GM19455 (cell line): Measurements from ENCODE around the gene LGALS7B.
"Not testable (repeated sequence)": the region's sequence is repeated elsewhere in the genome, so short reads cannot be mapped to it uniquely, and the experiment has no call there.

ENCODE experiments used
- ATAC-seq: cut with Tn5 transposase; IDR thresholded peaks from one replicate; pipeline ENCODE4 v1.9.1; 2021; ENCODE audit not compliant: unreplicated experiment

The LGALS7B gene

DNA sequence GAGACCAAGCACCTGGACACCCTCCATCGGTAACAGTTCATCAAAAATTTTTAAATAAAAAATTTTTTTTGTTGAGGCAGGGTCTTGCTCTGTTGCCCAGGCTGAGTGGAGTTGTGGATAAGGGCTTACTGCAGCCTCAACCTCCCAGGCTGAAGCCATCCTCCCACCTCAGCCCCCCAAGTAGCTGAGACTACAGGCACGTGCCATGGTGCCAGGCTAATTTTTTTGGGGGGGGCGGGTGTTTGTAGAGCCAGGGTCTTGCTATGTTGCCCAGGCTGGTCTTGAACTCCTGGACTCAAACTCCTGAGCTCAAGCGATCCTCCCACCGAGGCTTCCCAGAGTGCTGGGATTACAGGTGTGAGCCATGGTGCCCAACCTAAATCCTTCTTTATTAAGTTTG is 4.7 kb downstream of the LGALS7B start:
- no peak for ATAC-seq

DNA sequence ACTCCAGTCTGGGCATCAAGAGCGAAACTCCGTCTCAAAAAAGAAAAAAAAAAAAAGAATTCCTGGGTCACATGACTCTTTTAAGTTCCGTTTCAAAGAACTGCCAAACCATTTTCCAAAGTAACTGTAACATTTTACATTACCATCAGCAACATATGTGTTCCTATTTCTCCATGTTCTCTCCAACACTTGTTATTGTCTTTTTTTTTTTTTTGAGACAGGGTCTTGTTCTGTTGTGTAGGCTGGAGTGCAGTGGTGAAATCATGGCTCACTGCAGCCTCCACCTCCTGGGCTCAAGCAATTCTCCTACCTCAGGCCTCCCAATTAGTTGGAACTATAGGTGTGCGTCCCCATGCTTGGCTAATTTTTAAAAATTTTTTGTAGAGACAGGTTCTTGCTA is 6.5 kb downstream of the LGALS7B start:
- no peak for ATAC-seq

DNA sequence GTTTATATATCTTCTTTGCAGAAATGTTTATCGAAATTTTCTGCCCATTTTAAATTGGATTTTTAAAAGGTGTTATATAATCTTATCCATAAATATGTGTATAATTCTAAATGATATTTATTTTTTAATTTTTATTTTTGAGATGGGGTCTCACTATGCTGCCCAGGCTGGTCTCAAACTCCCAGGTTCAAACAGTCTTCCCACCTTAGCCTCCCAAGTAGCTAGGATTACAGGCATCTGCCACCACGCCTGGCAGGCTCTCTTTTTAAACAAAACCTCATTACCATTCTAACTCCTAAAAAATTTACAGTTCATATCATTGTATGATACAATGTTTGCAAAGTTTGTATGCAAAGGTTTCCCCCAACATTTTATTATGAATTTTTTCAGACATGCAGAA is 7.2 kb downstream of the LGALS7B start:
- ATAC-seq: no peak

DNA sequence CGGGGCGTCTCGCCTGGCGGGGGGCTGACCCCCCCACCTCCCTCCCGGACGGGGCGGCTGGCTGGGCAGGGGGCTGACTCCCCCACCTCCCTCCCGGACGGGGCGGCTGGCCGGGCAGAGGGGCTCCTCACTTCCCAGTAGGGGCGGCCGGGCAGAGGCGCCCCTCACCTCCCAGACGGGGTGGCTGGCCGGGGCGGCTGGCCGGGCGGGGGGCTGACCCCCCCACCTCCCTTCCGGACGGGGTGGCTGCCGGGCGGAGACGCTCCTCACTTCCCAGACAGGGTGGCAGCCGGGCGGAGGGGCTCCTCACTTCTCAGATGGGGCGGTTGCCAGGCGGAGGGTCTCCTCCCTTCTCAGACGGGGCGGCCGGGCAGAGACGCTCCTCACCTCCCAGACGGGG is 8.8 kb downstream of the LGALS7B start:
- not testable (repeated sequence) for ATAC-seq

DNA sequence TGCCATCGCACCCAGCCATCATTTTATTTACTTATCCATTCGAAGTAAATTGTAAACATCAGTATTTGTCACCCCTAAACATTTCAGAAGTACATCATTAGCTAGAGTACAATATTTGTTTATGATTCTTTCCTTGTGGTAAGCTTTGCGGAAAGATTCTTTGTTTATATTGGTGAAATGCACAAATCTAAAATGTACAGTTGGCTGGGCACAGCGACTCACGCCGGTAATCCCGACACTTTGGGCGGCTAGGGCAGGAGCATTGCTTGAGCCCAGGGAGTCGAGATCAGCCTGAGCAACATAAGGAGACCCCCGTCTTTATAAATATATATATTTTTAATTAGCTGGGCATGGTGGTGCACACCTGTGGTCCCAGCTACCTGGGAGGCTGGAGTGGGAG is 10.1 kb downstream of the LGALS7B start:
- ATAC-seq: no peak

DNA sequence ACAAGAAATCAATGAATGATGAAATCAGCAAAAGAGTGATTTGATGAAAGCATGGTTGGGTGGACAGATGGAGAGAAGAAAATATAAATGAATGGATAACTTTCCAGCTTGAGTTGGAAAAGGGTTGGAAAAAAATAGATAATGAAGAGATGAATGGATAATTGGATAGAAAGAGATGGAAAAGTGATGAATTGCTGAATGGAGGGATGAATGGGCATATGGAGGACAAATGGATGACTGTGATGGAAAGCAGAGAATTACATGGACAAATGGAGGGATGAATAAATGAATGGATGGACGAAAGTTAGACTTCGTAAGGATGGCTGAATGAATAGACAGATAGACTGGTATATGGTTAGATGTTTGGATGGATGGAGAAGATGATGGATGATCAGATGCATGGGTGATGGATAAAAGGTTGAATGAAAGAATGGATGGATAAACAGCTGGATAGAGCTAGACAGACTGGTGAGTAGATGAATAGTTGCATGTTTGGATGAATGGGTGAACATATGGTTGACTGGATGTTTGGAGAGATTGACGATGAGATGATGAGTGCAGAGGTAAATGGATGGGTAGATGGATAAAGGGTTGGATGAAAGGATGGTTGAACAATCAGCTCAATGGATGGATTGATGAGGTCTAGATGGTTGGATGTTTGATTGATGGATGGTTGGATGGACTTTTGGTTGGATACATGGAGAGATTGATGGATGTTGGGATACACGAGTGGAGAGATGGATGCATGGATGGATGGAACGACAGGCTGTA is 11.8 kb downstream of the LGALS7B start:
- no peak for ATAC-seq

DNA sequence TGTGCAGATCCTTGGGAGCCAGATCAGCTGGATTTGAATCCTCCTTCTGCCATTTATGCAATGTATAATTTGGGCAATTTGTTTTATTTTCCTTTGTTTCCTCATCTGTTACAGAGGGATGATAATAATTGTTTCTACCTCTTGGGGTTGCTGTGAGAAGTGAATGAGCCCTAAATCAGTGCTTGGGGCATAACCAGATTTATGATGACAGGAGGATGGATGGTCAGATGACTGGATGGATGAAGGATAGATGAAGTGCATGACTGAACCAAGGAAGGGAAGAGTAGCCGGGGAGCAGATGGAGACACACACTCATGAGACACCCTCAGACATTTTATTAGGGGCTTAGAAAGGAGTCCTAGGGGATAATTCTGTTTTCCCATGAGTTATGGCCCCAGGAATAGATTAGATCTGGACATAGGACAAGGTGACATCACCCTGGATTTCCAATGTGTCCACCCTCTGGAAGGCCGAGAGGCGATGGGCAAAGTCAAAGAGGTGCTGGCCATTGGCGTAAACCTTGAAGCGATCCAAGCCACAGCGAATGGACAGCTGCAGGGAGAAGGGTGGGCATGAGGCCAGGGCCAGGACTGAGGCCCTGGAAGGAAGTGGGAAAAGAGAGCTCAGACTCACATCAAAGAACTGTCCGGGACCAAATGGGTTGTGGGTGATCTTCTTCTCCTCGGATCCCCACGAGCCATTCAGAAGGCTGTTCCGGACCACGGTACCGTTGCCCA is 12.5 kb downstream of the LGALS7B start:
- no peak for ATAC-seq

DNA sequence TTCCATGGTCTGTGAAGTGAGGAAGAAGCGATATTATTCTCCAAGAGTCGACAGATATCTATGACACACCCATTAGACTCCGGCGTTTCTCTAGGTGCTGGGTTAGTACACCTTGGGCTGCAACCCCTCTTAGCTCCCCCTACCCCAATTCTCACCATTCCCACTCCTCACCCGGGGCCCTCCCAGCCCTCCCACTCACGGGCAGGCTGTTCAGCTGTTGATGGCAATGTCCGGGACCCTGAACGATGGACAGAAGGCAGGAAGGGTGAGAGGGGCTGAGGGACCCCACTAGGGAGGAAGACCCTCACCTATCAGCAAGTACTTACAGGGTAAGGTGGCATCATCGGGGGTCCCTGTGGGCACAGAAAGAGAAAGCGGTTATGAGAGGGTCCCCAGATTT is 14.5 kb downstream of the LGALS7B start:
- no peak for ATAC-seq

DNA sequence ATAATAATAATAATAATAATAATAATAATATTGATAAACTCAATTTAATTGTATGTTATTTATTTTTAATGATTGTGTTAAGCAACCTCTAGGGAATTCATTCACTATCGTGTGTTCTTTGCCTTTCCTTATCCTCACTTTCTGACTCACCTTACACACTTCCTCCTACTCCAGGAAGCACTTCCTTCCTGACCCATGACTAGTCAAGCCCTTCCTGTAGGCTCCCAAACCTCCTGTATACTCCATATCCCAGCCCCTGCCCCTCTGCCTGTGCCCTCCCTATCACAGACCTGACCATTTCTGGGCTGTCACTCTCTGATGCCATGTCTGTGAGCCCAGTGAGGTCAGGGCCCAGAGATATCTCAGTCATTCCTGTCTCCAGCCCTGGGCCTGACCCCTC is 16.2 kb downstream of the LGALS7B start:
- no peak for ATAC-seq

DNA sequence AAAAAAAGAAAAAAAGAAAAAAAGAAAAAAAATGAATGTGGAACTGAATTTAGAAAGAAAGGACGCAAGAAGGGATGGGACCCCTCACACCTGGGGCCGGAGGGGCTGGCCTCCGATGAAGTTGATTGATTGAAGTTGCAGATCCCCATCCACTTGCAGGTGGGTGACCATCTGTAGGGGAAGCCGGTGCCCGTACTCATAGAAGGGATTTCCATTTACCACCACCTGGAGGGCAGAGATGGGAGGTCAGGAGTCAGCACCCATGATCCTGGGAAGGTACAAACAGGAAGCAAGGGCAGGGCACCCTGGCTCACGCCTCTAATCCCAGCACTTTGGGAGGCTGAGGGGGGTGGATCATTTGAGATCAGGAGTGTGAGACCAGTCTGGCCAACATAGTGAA is 17.4 kb downstream of the LGALS7B start:
- ATAC-seq: no peak

DNA sequence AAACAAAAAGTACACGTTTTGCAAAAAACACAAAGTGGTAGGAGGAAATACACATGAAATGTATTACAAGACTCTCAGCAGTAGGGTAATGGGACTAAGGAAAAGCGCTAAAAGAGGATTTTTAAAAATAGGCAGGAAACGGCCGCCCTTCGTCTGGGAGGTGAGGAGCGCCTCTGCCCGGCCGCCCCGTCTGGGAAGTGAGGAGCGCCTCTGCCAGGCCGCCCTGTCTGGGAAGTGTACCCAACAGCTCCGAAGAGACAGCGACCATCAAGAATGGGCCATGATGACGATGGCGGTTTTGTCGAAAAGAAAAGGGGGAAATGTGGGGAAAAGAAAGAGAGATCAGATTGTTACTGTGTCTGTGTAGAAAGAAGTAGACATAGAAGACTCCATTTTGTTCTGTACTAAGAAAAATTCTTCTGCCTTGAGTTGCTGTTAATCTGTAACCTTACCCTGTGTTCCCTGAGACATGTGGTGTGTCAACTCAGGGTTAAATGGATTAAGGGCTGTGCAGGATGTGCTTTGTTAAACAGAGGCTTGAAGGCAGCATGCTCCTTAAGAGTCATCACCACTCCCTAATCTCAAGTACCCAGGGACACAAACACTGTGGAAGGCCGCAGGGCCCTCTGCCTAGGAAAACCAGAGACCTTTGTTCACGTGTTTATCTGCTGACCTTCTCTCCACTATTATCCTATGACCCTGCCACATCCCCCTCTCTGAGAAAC is 18.5 kb downstream of the LGALS7B start:
- ATAC-seq: not testable (repeated sequence)

DNA sequence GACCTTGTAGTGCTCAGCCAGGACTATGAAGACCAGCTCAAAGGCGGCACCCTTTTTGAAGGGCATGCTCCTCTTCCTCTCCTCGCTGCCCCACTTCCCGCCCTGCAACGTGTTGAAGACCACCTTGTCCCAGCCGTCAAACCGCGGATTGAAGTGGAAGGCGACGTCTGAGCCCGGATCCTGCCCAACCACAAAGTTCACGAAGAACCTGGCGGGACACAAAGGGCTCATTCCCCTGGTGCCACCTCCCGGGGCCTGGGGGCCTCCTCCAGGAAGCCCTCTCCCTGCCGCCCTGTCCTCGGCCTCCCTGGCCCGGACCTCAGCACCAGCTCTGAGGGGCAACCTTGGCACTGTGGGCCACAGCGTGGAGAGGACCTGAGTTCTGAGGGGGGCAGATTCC is 19.7 kb downstream of the LGALS7B start:
- ATAC-seq: no peak

DNA sequence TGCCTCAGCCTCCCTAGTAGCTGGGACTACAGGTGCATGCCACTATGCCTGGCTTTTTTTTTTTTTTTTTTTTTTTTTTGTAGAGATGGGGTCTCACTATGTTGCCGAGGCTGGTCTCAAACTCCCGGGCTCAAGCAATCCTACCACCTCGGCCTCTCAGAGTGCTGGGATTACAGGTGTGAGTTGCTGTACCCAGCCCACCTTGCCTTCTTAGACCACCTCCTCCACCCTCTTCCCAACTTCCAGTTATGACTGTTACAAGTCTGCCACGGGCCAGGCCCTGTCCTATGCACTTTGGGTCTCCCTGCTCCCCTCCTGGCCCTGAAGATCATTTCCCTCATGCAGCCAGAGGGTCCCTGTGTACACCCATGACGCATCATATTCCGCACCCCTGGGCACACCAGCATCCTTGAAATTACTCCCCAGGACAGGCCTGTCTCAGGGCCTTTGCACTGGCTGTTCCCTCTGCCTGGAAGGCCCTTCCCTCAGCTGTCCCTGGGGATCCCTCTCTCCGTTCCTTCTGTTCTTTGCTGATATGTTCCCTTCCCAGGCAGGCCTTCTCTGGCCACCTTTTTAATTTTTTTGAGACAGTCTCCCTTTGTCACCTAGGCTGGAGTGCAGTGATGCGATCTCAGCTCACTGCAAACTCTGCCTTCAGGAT is 20.7 kb downstream of the LGALS7B start:
- ATAC-seq: no peak

DNA sequence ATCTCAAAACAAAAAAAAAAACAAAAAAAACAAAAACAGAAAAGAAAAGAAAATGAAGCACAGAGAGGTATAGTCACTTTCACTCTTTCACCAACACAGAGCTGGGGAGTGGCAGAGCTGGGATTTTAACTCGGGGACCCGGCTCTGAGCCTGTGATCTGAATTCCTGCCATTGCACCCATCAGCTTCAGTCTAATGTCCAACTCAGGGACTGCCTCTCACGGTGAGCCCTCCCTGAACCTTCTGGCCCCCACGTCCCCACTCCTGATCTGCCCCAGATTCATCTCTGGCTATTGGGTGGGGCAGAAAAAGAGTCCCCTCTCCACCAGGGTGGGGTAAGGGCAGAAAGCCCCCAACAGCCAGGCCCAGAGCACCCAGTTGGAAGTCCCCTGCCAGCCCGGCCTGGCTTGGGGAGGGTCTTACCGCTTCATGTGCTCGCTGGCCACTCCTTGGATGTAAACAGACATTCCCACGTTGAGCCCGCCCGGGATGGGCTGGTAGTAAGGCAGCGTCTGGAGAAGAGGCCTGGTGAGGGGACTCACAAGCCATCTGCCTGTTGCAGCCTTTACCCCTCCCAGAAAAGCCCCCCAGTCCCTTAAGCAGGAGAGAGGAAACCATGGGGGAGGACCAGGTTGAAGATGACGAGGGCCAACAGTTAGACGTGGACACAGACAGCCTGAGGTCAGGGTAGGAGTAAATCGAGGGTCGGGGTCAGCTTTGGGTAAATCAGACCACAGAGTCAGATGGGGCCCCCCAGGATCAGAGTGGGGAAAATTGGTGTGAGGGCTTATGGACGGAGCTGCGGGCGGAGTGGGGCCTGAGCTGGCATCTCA is 23.2 kb downstream of the LGALS7B start:
- no peak for ATAC-seq

DNA sequence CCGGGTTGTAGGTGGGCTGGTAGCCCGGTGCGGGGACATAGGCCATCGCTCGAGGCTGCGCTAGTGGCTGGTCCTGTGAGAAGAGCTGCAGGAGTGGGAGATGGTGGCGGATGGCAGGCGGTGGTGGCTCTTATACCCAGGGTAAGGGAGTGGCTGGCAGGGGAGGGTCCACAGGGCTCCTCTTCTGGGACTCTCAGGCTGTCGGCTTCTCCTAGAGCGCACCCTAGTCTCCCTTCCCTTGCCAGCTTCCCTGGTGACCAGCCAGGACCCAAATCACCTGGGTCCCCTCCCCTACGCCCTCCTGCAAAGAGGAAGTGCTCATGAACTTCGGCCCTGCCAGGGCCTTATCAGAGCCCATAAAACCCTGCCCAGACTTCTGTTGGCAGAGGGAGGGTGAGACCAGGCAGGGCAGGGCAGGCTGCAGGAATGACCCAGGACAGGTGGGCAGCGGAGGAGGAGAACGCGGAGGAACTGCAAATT is 23.9 kb downstream of the LGALS7B start, which contains the start of gene LGALS4:
TSS of gene LGALS4 (minus strand) at position 105 of the 480 bp plus-strand sequence. CDS start at position 46, 59 bp downstream.
- ATAC-seq: no peak

DNA sequence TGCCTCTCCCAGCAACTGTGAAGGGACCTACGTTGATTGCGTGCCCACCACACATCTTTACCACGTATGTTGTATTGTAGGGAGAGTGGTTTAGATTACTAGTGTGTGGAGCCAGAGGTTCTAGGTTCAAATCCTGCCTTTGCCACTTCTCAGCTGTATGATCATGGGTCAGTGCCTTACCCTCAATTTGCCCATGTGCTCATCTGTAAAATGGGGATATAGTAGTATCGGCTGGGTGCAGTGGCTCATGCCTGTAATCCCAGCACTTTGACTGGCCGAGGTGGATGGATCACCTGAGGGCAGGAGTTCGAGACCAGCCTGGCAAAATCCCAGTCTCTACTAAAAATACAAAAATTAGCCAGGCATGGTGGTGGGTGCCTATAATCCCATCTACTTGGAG is 24.3 kb downstream of the LGALS7B start:
- ATAC-seq: no peak

DNA sequence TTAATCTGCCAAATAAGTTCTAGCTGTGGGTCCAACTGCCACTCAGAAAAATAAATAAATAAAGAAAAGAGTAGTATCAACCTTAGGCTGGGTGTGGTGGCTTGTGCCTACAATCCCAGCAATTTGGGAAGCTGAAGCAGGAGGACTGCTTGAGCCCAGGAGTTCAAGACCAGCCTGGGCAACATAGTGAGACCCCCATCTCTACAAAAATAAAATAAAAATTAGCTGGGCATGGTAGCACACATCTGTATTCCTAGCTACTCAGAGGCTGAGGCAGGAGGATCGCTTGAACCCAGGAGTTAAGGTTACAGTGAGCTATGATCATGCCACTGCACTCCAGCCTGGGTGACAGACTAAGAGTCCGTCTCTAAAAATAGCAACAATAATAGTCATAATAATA is 24.9 kb downstream of the LGALS7B start:
- not testable (repeated sequence) for ATAC-seq

DNA sequence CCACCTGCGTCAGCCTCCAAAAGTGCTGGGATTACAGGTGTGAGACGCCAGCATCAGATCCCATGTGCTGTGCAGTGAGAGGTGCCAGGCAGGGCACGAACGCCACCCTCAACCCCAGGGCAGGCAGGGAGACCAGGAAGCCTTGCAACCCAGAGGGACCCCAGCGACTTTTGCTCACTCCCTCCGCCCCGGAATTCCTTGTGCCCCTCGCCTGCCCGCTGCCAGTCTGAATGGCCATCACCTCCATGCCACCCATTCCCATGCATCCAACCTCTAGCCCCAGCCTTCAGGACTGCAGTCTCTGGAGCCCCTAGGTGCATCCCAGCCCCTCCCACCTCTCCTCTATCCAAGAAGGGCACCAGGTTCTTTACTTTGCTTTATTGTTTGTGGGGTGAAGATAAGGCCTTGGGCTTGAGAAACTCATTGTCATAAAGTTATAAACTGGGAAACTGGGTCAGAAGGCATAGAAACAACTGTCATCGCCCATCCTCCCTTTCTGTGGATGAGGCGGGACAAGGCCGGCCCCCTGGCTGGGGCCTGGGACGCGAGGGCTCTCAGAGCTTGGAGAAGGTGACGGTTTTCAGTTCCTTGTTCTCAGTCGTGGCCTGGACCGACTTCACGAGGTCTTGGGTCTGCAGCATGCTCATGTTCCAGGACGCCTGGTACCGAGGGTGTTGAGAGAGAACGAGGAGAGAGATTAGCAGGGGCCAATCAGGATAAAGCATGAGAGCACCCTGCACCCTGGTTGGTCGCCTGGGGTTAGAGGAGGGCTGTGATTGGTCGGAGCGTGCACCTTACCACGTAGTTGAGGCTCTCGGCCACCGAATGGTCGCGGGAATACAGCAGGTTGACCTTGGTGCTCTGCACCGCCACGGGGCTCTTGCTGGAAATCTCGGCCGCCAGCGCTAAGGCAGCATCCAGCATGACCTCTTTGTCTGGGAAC is 26.3 kb downstream of the LGALS7B start:
- ATAC-seq: no peak

DNA sequence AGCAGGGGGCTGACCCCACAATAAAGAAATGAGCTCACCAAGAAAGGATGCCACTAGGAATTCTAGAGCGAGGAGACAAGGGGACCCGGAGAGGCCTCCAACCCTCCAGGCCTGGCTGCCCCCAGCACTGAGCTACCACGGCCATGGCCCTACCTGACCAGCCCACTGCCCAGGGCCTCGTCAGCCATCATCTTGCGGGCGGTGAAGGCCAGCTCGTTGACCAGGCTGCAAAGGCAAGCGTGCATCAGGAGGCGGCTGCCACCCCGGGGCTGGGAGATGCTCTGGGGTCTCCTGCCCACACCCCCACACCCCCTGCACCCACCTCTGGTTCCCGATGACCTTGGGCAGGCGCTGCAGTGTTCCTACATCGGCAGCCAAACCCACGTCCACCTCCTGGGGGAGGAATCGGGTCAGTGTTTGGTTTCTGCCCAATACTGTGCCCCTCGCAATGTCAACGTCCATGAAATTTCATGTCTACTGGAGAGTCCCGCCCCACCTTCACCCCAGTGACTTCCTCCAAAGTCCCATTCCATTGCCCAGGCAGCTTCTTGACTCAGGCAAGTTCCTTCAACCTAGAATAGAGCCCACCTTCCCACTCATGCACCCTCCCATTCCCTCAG is 27.2 kb downstream of the LGALS7B start:
- no peak for ATAC-seq
